Activated T-helper 2 cell treated with anti-CD3 and anti-CD28 coated beads, Interferon-gamma antibody, Interleukin-2, Interleukin-4, amounts not matched to agents 10 μg/mL and 5 μg/mL and 100 μg/mL, durations not matched to agents 14 hours and 24 hours and 36 hours (primary cell): ENCODE results near the gene ARL16. TPM values are rescaled to one million over a fixed set of nuclear protein-coding genes. Genes with fewer than 3 reads are reported as not detected.

Source experiments
- DNase-seq: peaks from one replicate; pipeline ENCODE4 v3.0.0; 2021; ENCODE audit warnings: low spot score
- H3K27ac Mint-ChIP-seq: one replicate; pipeline ENCODE4 v1.8.0; 2021; ENCODE audit warnings: mixed read lengths
- H3K27me3 Mint-ChIP-seq: one replicate; pipeline ENCODE4 v1.8.0; 2021; ENCODE audit warnings: low read depth, mixed read lengths
- H3K36me3 Mint-ChIP-seq: one replicate; pipeline ENCODE4 v1.8.0; 2021; ENCODE audit warnings: low read depth, mixed read lengths
- H3K4me1 Mint-ChIP-seq: one replicate; pipeline ENCODE4 v1.8.0; 2021; ENCODE audit warnings: low read depth, mixed read lengths
- H3K4me3 Mint-ChIP-seq: one replicate; pipeline ENCODE4 v1.8.0; 2021; ENCODE audit warnings: low read depth, mild to moderate bottlenecking, moderate library complexity, mixed read lengths
- H3K9me3 Mint-ChIP-seq: one replicate; pipeline ENCODE4 v1.8.0; 2021; ENCODE audit warnings: mixed read lengths
- intact Hi-C: fragments of 100-400 bp; cut with micrococcal nuclease; formaldehyde crosslinking; loops from one replicate; pipeline ENCODE4 v1.15.1; 2023
- total RNA-seq: library from RNA; stranded (reverse); gene quantifications from 2 replicates; pipeline ENCODE4 v1.2.3, GENCODE V29; 2022

Gene ARL16
- total RNA-seq, 1 donor from 2014 or later, result 33.3 TPM

DNA sequence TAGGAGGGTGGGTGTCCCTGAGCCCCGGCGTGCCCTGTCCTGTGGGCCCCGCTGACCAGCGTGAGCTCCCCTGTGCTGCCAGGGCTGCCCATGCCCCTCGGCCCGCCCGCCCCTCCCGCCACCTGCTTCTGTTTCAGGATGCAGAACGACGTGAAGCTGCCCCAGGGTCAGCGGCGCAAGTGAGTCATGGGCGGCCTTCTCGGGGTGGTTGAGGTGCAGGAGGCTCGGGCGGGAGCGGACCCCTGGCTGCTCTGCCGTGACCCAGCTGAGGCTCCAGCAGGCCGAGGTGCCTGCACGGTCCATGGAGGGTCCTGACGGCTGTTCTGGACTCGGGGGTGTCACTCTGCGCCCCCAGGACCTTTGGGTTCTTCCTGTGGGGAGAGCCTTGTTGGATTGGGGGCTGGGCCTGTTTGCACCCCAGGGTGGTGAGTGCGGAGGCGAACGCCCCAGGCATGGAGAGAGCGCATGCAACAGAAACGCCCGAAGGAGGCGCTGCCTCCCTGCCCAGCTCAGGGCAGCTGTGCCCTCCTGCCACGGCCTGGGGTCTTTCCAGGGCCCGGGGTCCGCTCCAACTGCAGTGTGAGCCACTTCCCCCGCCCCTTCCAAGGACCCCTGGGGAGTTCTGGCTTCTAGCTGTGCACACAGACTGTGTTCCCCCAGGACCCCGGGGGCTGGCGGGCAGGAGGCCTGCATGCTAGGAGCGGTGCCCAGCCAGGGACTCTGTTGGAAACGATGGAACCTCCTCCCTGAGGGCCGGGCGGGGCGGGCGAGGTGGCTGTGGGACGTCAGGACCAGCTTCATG is 32.5 kb upstream of the ARL16 start:
- H3K36me3 Mint-ChIP-seq, result peaks cover 4% of the 10 kb centered on the region
- peaks cover 5% of the 10 kb centered on the region for H3K4me1 Mint-ChIP-seq
- no peak overlapping the region for H3K4me3 Mint-ChIP-seq
- H3K9me3 Mint-ChIP-seq, result no peaks in the 10 kb centered on the region
- intact Hi-C loops, result no loop called here
- no peaks in the 10 kb centered on the region for H3K27me3 Mint-ChIP-seq
- H3K27ac Mint-ChIP-seq, result no peak overlapping the region
- no peak for DNase-seq

DNA sequence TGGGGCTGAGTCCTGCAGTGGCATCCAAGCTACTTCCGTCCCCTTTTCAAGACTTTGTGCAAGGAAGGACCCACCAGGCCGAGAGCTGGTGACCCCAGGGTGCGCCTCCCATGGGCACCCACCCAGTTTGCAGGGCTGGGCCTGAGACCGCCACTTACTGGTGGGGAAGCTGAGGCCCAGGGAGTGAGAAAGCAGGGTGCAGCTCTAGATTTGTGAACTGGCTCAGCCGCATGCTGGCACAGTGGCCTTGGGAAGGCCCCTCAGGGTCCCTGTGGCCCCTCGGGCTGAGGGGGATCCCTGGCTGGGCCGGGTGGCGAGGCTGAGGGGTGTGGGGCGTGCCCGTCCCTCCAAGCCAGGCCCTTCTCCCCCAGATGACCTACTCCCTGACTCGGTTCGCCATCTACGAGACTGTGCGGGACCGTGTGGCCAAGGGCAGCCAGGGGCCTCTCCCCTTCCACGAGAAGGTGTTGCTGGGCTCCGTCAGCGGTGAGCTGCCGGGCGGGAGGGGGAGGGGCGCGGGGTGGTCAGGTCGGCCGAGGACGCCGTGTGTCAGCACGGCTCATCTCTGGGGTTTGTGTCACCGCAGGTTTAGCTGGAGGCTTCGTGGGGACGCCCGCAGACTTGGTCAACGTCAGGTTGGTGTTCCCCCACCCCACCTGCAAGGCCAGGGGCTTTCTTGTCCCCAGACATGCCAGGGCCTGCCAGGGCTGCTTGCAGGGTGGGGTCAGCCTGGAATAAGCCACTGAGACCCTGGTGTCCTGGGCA is 31.7 kb upstream of the ARL16 start:
- no peak overlapping the region for H3K27ac Mint-ChIP-seq
- intact Hi-C loops, result no loop called here

DNA sequence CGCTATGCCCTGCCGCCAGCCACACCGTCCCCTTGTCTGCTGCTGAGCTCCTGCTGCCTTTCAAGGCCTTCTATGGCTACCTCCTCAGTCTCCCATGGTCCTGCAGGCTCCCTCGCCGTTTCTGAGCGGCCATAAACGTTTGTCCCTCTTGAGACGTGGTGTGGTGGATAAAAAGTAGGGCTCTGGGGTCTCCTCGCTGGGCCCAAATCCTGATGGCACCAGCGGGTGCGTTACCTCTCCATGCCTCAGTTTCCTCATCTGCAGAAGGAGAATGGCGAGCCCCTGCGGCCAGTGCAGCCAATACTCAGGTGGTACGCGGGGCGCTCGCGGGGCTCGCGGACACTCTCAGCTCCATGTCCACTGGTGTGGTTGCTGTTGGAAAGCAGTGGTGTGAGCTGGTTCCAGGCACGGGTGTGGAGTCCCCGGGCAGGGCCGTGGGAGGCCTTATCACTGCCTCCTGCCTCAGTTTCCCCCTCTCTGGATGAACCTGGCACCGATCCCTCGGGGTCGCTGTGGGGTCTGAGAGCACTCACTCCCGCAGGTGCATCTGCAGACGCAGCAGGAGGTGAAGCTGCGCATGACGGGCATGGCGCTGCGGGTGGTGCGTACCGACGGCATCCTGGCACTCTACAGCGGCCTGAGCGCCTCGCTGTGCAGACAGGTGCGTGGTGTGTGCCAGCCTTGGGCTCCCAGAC is 31.0 kb upstream of the ARL16 start:
- Mint-ChIP-seq H3K27me3 (no peaks in the 10 kb centered on the region), H3K9me3 (no peaks in the 10 kb centered on the region), H3K27ac (no peak overlapping the region), H3K4me1 (peaks cover 11% of the 10 kb centered on the region), H3K4me3 (peak overlapping the region; percentile 26), H3K36me3 (peaks cover 9% of the 10 kb centered on the region)
- no peak for DNase-seq
- intact Hi-C loops, result no loop called here

More for the DNA sequence above, 31.7 kb upstream of the ARL16 start:
- H3K4me1 Mint-ChIP-seq, result peaks cover 11% of the 10 kb centered on the region
- peaks cover 4% of the 10 kb centered on the region for H3K36me3 Mint-ChIP-seq
- no peaks in the 10 kb centered on the region for H3K27me3 Mint-ChIP-seq
- DNase-seq, result no peak
- no peak overlapping the region for H3K4me3 Mint-ChIP-seq
- no peaks in the 10 kb centered on the region for H3K9me3 Mint-ChIP-seq

DNA sequence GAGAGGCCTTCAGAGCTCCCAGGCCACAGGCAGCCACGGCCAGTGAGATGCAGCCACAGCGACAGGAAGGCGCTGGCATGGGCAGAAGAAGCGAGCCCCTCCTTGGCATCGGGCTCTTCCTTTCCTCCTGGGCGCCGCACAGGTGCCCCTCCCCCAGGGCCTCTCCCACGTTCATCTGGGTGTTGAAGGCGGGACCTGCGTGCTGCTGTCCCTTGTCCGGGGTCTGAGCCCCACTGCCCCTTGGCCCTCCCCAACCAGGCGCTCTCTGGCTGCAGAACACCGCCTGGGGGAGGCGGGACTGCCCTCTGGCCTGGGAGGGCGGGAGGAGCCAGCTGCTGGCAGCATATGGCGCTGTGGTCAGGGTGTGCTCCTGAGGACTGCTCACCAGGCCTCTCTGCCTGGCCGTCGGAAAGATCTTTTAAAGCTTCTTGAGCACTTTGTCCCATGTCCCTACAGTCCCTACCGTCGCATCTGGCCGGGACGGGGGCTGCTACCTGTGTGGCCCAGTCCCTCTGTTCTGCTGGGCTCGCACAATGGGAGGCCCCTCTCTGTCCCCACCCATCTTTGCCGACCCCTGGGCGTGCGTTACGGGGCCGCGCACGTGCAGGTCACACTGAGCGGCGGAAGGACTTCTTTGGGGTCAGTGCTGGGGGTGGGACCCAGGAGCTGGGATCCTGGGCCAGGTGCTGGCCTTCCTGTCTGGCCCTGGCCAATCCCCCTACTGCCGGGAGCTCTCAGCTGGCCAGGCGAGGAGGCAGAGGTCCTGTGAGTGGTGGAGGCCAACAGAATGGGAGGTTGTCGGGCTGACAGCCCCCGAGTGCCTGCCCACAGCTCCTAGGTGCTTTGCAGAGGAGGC is 30.2 kb upstream of the ARL16 start:
- Mint-ChIP-seq H3K4me3 (peak overlapping the region; percentile 95), H3K9me3 (no peaks in the 10 kb centered on the region), H3K36me3 (peaks cover 9% of the 10 kb centered on the region), H3K27ac (no peak overlapping the region), H3K27me3 (no peaks in the 10 kb centered on the region), H3K4me1 (peaks cover 11% of the 10 kb centered on the region)
- intact Hi-C loops, result no loop called here
- no peak for DNase-seq

DNA sequence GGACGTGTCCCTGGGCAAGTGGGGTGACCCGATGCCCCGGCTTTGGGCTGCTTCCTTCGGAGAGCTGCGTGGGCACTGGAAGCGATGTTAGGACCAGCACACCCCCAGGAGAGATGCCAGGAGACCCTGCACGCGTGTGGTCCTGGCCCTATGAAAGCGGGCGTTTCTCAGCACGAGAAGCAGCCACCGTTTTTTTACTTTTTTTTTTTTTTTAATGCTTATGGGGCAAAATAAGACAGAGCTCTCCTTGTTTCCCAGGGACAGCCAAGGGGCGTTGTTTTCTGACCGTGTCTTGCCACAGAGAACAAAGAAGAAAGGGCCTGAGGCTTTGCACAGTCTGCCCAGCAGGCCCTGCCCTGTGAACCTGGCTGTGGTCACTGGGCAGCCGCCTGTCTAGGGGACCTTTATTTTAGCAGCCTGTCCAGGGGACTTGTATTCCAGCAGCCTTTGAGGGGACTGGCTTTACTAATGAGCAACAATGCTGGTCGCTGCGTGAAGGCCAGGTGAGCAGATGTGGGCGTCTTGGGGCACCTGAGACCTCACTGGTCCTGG is 29.5 kb upstream of the ARL16 start:
- H3K36me3 Mint-ChIP-seq, result peaks cover 10% of the 10 kb centered on the region
- H3K4me1 Mint-ChIP-seq, result peaks cover 11% of the 10 kb centered on the region
- no peaks in the 10 kb centered on the region for H3K9me3 Mint-ChIP-seq
- H3K27me3 Mint-ChIP-seq, result no peaks in the 10 kb centered on the region
- no peak for DNase-seq
- H3K27ac Mint-ChIP-seq, result peak overlapping the region; percentile 86
- H3K4me3 Mint-ChIP-seq, result peak overlapping the region; percentile 95
- intact Hi-C loops, result no loop called here

DNA sequence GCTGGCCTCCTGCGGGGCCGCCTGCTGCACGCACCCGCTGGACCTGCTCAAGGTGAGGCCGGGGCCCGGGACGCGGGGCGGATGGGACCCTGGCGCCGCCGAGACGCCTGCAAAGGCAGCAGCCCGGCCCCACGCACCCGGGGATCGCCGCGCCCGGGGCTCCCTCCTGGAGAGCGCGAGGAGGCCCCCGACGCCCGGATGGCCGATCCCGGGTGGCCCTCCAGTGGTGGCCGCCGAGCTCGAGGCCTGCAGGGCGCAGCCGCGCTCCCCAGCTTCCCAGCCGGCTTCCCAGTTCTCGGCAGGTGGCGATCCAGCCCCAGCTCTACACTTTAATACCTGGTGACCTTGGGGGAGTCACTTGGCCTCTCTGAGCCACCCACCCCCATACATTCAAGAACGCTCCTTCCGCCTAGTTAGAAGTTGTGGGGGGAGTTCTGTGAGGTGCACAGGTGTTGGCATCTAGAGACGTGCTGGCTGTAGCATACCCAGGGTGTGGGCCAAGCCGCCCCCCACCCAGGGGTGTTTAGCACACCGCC is 28.9 kb upstream of the ARL16 start:
- peak overlapping the region; percentile 95 for H3K4me3 Mint-ChIP-seq
- H3K27ac Mint-ChIP-seq, result peak overlapping the region; percentile 86
- intact Hi-C loops, result loop anchor here (1.0 kb wide), 1 partner anchor 9 kb away; the partner anchor contains the start of gene MRPL12
- H3K4me1 Mint-ChIP-seq, result peaks cover 11% of the 10 kb centered on the region
- H3K9me3 Mint-ChIP-seq, result no peaks in the 10 kb centered on the region
- no peak for DNase-seq
- peaks cover 14% of the 10 kb centered on the region for H3K36me3 Mint-ChIP-seq
- H3K27me3 Mint-ChIP-seq, result no peaks in the 10 kb centered on the region

DNA sequence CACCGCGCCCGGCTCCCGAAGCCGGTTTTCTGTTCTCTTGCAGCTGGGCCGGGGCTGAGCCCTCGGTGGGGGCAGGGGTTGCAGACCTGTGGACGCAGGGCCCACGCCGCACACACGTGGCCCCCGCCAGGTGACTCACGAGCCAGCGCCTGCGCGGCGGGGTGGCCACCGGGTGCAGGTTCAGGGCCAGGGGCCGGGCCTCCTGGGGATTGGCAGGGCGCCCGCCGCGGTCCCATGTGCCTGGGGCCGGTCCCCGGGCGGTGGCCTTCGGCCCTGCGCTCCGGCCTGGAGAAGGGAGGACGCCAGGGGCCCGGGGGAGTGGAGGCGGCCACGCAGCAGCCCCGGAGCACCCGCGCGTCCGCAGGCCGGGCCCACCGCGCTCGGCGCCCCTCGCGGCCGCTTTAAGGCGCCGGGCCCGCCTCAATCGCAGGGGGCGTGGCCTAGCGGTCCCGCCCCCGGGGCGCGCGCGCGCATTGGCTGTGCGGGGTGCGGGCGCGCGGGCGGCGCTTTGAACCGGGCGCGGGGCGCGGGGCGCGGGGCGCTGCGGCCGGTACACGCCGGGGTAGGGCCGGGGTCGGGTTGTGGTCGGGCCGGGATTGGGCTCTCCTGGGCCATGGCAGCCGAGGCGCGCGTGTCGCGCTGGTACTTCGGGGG is 28.3 kb upstream of the ARL16 start, which contains the start of gene SLC25A10:
Gene SLC25A10 (plus strand): TSS at position 471 of the 654 bp plus-strand sequence. CDS start 143 bp downstream, at position 614.
- DNase-seq, result peak; percentile 79
- Mint-ChIP-seq H3K27ac (peak within 1 kb of the TSS; percentile 86), H3K4me3 (peak within 1 kb of the TSS; percentile 95), H3K27me3 (no peaks in the 10 kb centered on the region), H3K4me1 (peaks cover 11% of the 10 kb centered on the region), H3K36me3 (peaks cover 17% of the 10 kb centered on the region), H3K9me3 (no peaks in the 10 kb centered on the region)
- intact Hi-C loops, result loop anchor here (1.0 kb wide), 1 partner anchor 9 kb away; the partner anchor contains the start of gene MRPL12

DNA sequence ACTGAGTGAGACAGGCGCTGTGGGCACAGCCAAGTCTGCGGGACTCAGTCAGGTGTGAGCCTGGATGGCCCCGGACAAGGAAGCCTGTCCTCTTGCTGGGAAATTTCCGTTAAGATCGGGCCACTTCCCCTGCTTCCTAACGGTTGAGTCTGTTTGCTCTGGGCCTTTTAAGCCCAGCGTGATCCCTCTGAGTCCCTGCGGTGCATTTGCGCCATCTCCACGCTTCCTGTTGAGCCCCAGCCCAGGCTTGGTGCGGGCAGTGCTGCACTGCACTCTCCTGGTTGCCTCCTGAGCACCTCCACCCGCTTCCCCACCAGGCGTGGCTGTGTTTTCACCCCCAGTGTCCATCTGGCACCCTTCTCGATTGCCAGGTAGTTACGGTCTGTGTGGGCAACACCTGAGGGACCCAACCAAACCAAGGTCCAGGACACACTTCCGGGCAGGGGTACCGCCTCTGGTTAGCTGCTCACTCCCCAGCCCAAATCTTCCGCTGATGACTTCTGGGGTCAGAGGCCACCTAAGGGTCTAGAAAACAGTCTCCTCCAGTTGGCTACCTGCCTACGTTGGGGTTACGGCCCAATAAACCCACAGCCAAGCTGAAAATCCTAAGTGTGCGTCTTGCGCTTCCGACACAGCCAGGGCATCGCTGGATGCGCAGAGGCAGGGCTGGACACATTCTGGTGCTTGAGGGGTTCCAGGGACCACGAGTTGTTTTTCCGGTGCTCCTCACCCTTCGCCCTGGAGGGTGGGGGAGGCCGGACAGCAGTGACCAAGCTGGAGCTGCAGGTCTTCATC is 27.1 kb upstream of the ARL16 start:
- Mint-ChIP-seq H3K4me3 (peak overlapping the region; percentile 75), H3K27me3 (no peaks in the 10 kb centered on the region), H3K36me3 (peaks cover 29% of the 10 kb centered on the region), H3K27ac (peak overlapping the region; percentile 59), H3K9me3 (no peaks in the 10 kb centered on the region), H3K4me1 (peaks cover 11% of the 10 kb centered on the region)
- intact Hi-C loops, result no loop called here
- DNase-seq, result no peak

DNA sequence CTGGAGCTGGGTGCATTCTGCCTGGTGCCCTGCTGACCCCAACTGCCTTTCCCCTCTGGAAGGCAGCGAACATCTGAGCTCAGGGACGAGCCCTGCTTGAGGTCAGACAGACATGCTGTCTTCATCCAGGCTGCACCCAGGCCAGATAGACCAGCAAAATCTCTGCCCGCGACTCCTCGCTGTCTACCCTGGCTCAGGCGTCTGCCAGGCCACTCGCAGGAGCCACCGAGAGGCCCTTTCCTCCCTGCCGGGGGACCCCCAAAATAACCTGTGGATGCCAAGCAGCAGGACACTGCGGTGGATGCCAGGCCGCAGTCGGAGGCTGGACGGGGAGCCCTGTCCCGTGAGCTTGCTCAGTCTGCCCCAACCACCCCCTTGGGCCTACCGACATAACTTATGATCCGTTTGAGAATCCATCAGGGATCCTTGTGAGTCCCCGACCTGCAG is 25.2 kb upstream of the ARL16 start:
- Mint-ChIP-seq H3K4me3 (no peak overlapping the region), H3K27ac (no peak overlapping the region), H3K9me3 (no peaks in the 10 kb centered on the region), H3K36me3 (peaks cover 47% of the 10 kb centered on the region), H3K27me3 (no peaks in the 10 kb centered on the region), H3K4me1 (peaks cover 13% of the 10 kb centered on the region)
- no peak for DNase-seq
- intact Hi-C loops, result no loop called here

DNA sequence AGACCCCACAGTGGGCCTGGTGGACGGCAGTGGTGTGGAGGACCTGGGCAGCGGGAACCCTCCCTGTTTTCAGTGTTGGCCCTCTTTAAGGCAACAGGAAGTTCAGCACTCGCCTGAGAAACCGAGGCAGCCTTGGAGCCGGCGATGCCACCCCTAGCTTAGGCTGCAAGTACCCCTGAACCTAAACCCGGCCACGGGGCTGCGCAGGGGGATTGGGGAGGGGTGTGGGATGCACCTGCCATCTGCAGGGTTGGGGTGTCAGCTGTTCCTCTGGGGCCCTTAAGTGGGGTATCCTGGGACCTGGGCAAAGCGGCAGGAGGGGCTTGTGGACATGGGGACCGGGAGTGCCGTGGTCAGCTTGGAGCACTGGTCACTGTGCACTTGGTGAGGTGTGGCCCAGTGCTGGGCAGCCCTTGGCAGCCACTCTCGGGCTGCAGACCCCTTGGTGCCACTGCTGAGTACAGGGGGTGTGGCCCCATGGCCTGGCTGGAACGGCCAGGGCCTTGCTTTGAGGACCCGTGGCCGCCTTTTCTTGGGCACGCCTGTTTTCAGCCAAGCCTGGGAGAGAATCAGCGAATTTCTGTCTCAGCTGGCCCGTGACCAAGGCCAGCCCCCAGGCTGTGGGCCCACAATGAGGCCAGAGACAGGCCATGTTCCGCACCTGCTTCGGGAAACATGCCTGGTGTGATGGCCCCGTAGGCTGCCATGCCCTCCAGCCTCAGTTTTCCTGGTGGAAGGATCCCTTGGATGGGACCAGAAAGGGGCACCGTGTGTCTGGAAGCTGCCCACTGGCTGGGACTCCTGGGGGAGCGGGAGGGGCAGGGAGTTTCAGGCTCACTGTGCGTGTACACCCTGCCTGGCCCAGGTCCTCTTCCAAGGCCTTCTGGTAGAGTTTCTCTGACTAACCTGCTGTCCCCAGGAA is 24.4 kb upstream of the ARL16 start:
- Mint-ChIP-seq H3K27ac (no peak overlapping the region), H3K4me3 (no peak overlapping the region), H3K9me3 (no peaks in the 10 kb centered on the region), H3K36me3 (peaks cover 48% of the 10 kb centered on the region), H3K27me3 (no peaks in the 10 kb centered on the region), H3K4me1 (peaks cover 13% of the 10 kb centered on the region)
- intact Hi-C loops, result no loop called here
- no peak for DNase-seq
